B cell (primary cell): ENCODE results near the gene CCDC88B. TPM values are rescaled to one million over a fixed set of nuclear protein-coding genes. Genes with fewer than 3 reads are reported as not detected.

Source experiments
- ATAC-seq: fragments of 200-7000 bp; cut with Tn5 transposase; one replicate; pipeline ENCODE4 v1.10.0; 2021; ENCODE audit warnings: low read depth, mild to moderate bottlenecking, moderate number of reproducible peaks, moderate library complexity
- CTCF ChIA-PET: fragments of 350-600 bp; sonication (Branson Sonifier 250); formaldehyde crosslinking; loops from one replicate; lab custom pipeline; 2021; ENCODE audit warnings: antibody characterized with exemption, inconsistent platforms; lab: Charles Lee
- POLR2A ChIA-PET: fragments of 350-600 bp; sonication (Branson Sonifier 250); formaldehyde crosslinking; loops from one replicate; lab custom pipeline; 2021; ENCODE audit warnings: antibody characterized with exemption; lab: Charles Lee
- DNase-seq: peaks from one replicate; pipeline ENCODE4 v3.0.0; 2013
- H2AFZ ChIP-seq: 2 replicates; pipeline ENCODE4 v1.6.1; 2012; ENCODE audit warnings: mild to moderate bottlenecking, low read depth, low read length; ENCODE audit not compliant: insufficient read depth, poor library complexity, severe bottlenecking
- H3K27ac ChIP-seq, 2 donors: 1 replicate in 1 of 2; 2 replicates in 1 of 2; pipeline ENCODE4 v1.5.1; 2012 to 2013; ENCODE audit warnings: low read length in 2 of 2, mild to moderate bottlenecking in 2 of 2, moderate library complexity in 1 of 2
- H3K27me3 ChIP-seq, 4 experiments: fragments of 200-600 bp in 1 of 4; sonication (generic) in 1 of 4; replicated peaks in 1 of 4; 1 replicate in 2 of 4; 2 replicates in 2 of 4; pipeline versions ENCODE4 v1.6.1 to v1.7.0; 2013 to 2016; ENCODE audit warnings: low read length in 3 of 4, mild to moderate bottlenecking in 2 of 4, mixed read lengths in 1 of 4, moderate library complexity in 1 of 4; ENCODE audit not compliant: insufficient read depth in 4 of 4, control insufficient read depth in 3 of 4; ENCODE audit errors: control extremely low read depth in 1 of 4
- H3K36me3 ChIP-seq, 2 experiments: replicated peaks in 1 of 2; 1 replicate in 1 of 2; 2 replicates in 1 of 2; pipeline versions ENCODE4 v1.6.1 to v1.7.1; 2013; ENCODE audit warnings: low read length in 1 of 2; ENCODE audit not compliant: insufficient read depth in 2 of 2, control insufficient read depth in 1 of 2; ENCODE audit errors: control extremely low read depth in 1 of 2, extremely low read depth in 1 of 2
- H3K4me1 ChIP-seq, 2 donors: fragments of 200-600 bp in 1 of 2; sonication (generic) in 1 of 2; 1 replicate in 1 of 2; 2 replicates in 1 of 2; pipeline versions ENCODE4 v1.5.1 to v1.6.1; 2013 to 2017; ENCODE audit warnings: low read length in 2 of 2; ENCODE audit not compliant: control insufficient read depth in 2 of 2, insufficient read depth in 2 of 2
- H3K4me2 ChIP-seq: replicated peaks from 2 replicates; pipeline ENCODE3; 2012; ENCODE audit warnings: mild to moderate bottlenecking, low read depth, low read length; ENCODE audit not compliant: poor library complexity, severe bottlenecking
- H3K4me3 ChIP-seq, 5 experiments: fragments of 200-600 bp in 1 of 5; sonication (generic) in 1 of 5; 1 replicate in 3 of 5; 2 replicates in 2 of 5; pipeline versions ENCODE4 v1.5.1 to v1.7.0; 2011 to 2016; ENCODE audit warnings: low read length in 4 of 5, mild to moderate bottlenecking in 4 of 5, low read depth in 2 of 5, control low read depth in 1 of 5, moderate library complexity in 1 of 5; ENCODE audit not compliant: insufficient read depth in 1 of 5; ENCODE audit errors: control extremely low read depth in 1 of 5, extremely low read depth in 1 of 5
- H3K79me2 ChIP-seq: fragments of 200-600 bp; sonication (generic); one replicate; pipeline ENCODE4 v1.6.0; 2016; ENCODE audit warnings: low read length; ENCODE audit not compliant: control insufficient read depth, insufficient read depth
- H3K9ac ChIP-seq: fragments of 200-600 bp; sonication (generic); 2 replicates; pipeline ENCODE4 v1.6.1; 2017; ENCODE audit warnings: mild to moderate bottlenecking, low read length, moderate library complexity
- H3K9me3 ChIP-seq, 3 donors: one replicate each; pipeline versions ENCODE4 v1.6.1 to v1.7.1; 2013; ENCODE audit warnings: low read length in 2 of 3; ENCODE audit not compliant: control insufficient read depth in 2 of 3, insufficient read depth in 1 of 3; ENCODE audit errors: control extremely low read depth in 1 of 3
- H4K20me1 ChIP-seq: 2 replicates; pipeline ENCODE4 v1.6.0; 2012; ENCODE audit warnings: mild to moderate bottlenecking, low read length; ENCODE audit not compliant: insufficient read depth, control insufficient read depth, poor library complexity, severe bottlenecking
- H3K27ac Mint-ChIP-seq: one replicate; pipeline ENCODE4 v1.8.0; 2021; ENCODE audit warnings: mixed read lengths
- H3K27me3 Mint-ChIP-seq: one replicate; pipeline ENCODE4 v1.8.0; 2021; ENCODE audit warnings: mixed read lengths
- H3K4me1 Mint-ChIP-seq: one replicate; pipeline ENCODE4 v1.8.0; 2021; ENCODE audit warnings: mixed read lengths
- H3K4me3 Mint-ChIP-seq: one replicate; pipeline ENCODE4 v1.8.0; 2021; ENCODE audit warnings: mixed read lengths
- H3K9me3 Mint-ChIP-seq: one replicate; pipeline ENCODE4 v1.8.0; 2022; ENCODE audit warnings: mixed read lengths; ENCODE audit not compliant: insufficient read depth
- CTCF ChIP-seq: fragments of 200-600 bp; IDR thresholded peaks from one replicate; pipeline ENCODE4 v1.8.0; 2022; ENCODE audit warnings: antibody characterized with exemption, mild to moderate bottlenecking
- EZH2 ChIP-seq: IDR thresholded peaks from 2 replicates; pipeline ENCODE4 v1.6.1; 2012; ENCODE audit warnings: borderline replicate concordance, low read depth, mild to moderate bottlenecking, moderate library complexity, low read length; ENCODE audit not compliant: insufficient read depth, poor library complexity, severe bottlenecking
- WGBS: methylation state at CpG from one replicate; pipeline ENCODE4 v1.1.5; 2013; ENCODE audit warnings: missing lambda C conversion rate; ENCODE audit not compliant: insufficient coverage; 5-methylcytosine and 5-hydroxymethylcytosine counted together
- intact Hi-C: fragments of 100-400 bp; cut with micrococcal nuclease; formaldehyde crosslinking; loops from one replicate; pipeline ENCODE4 v1.10.0; 2022
- polyA plus RNA-seq: library from polyadenylated mRNA; depleted of rRNA; stranded (reverse); fragments of >200 nt; gene quantifications from 2 replicates; pipeline ENCODE4 v1.2.3, GENCODE V29; 2012
- total RNA-seq, 2 donors: library from RNA; stranded (reverse); fragments of 120-200 nt in 1 of 2; gene quantifications; 1 replicate in 1 of 2; 2 replicates in 1 of 2; pipeline versions ENCODE4 v1.2.3 to v1.2.4, GENCODE V29; 2013 to 2022

CCDC88B gene
- total and polyA plus RNA-seq, 2 donors (not counting 1 experiment from before 2014, with no cell fraction given): 172 to 208 TPM

- no peaks in the 10 kb centered on the region for H3K9me3 Mint-ChIP-seq
- Histone ChIP-seq H3K4me1 (peaks cover 6 to 15% of the 10 kb centered on the region in 2 donors), H3K27me3 (no peaks in the 10 kb centered on the region), H3K27ac (no peak overlapping the region), H3K9me3 (no peaks in the 10 kb centered on the region), H4K20me1 (no peaks in the 10 kb centered on the region), H3K4me3 (no peak overlapping the region), H3K36me3 (peaks cover 0 to 8% of the 10 kb centered on the region in 2 experiments), H2AFZ (no peak overlapping the region), H3K9ac (no peak overlapping the region), H3K4me2 (peak overlapping the region; percentile 41), H3K79me2 (no peaks in the 10 kb centered on the region)
- POLR2A ChIA-PET: no interaction called here
- intact Hi-C loops: no loop called here
- no peak overlapping the region for H3K4me3 Mint-ChIP-seq
- H3K27ac Mint-ChIP-seq: no peak overlapping the region
- no peaks in the 10 kb centered on the region for H3K27me3 Mint-ChIP-seq
- 0% methylated on average over 2 of the region's 5 CpGs for WGBS
- no peak for ATAC-seq
- peaks cover 6% of the 10 kb centered on the region for H3K4me1 Mint-ChIP-seq
- peak; percentile 40 for DNase-seq
- CTCF ChIA-PET: interaction anchor here (1.9 kb wide), 1 partner anchor 19 kb away, joined by 6 read pairs; no protein-coding TSS in a partner anchor
- no peak for TF ChIP-seq EZH2
Observed at GRCh38 chr11:64373598-64373974, 33.6 kb downstream of the CCDC88B start.

- Mint-ChIP-seq H3K4me1 (peaks cover 6% of the 10 kb centered on the region), H3K9me3 (no peaks in the 10 kb centered on the region), H3K4me3 (no peak overlapping the region), H3K27me3 (no peaks in the 10 kb centered on the region), H3K27ac (no peak overlapping the region)
- ChIA-PET CTCF (no interaction called here), POLR2A (no interaction called here)
- Histone ChIP-seq H3K4me2 (no peak overlapping the region), H3K4me3 (no peak overlapping the region), H3K27ac (no peak overlapping the region), H3K4me1 (peaks cover 6 to 15% of the 10 kb centered on the region in 2 donors), H3K36me3 (no peaks in the 10 kb centered on the region), H4K20me1 (no peaks in the 10 kb centered on the region), H3K27me3 (no peaks in the 10 kb centered on the region), H2AFZ (no peak overlapping the region), H3K9me3 (no peaks in the 10 kb centered on the region), H3K9ac (no peak overlapping the region), H3K79me2 (no peaks in the 10 kb centered on the region)
- WGBS: 98% methylated on average over 7 of the region's 7 CpGs
- ATAC-seq (no peak), DNase-seq (no peak)
- intact Hi-C loops: no loop called here
- TF ChIP-seq CTCF (no peak), EZH2 (no peak)
Observed at GRCh38 chr11:64376071-64376470, 36.1 kb downstream of the CCDC88B start.
